ENCODE measurements around the gene KDM4C.

Gene KDM4C

GRCh38 chr9:7148243-7148765 is 390.5 kb downstream of the KDM4C start:
- DNase-seq, result no peak

- DNase-seq, result no peak
Observed at GRCh38 chr9:7149258-7149657, 391.5 kb downstream of the KDM4C start.

GRCh38 chr9:7150153-7150890 is 392.5 kb downstream of the KDM4C start:
- DNase-seq, result no peak

- DNase-seq, result no peak
Observed at GRCh38 chr9:7153134-7153533, 395.4 kb downstream of the KDM4C start.

GRCh38 chr9:7153566-7153965 is 395.8 kb downstream of the KDM4C start:
- no peak for DNase-seq

- no peak for DNase-seq
Observed at GRCh38 chr9:7154003-7154619, 396.3 kb downstream of the KDM4C start.

GRCh38 chr9:7154650-7155049 is 396.9 kb downstream of the KDM4C start:
- DNase-seq, result no peak

- no peak for DNase-seq
Observed at GRCh38 chr9:7161469-7161868, 403.7 kb downstream of the KDM4C start.

GRCh38 chr9:7163932-7164331 is 406.2 kb downstream of the KDM4C start:
- DNase-seq, result no peak

GRCh38 chr9:7164440-7165330 is 406.9 kb downstream of the KDM4C start:
- DNase-seq, result no peak

- DNase-seq, result no peak
Observed at GRCh38 chr9:7165331-7165975, 407.7 kb downstream of the KDM4C start.

- DNase-seq, result no peak
Observed at GRCh38 chr9:7166074-7166473, 408.3 kb downstream of the KDM4C start.

- no peak for DNase-seq
Observed at GRCh38 chr9:7169717-7170389, 412.1 kb downstream of the KDM4C start.

- DNase-seq, result no peak
Observed at GRCh38 chr9:7171396-7172153, 413.8 kb downstream of the KDM4C start.

- no peak for DNase-seq
Observed at GRCh38 chr9:7172154-7173115, 414.7 kb downstream of the KDM4C start.

GRCh38 chr9:7173139-7173538 is 415.4 kb downstream of the KDM4C start:
- DNase-seq, result no peak

- DNase-seq, result no peak
Observed at GRCh38 chr9:7174301-7174700, 416.5 kb downstream of the KDM4C start.

- peak; percentile 14 for DNase-seq
Observed at GRCh38 chr9:7174884-7175283, 417.1 kb downstream of the KDM4C start.

- DNase-seq, result no peak
Observed at GRCh38 chr9:7176561-7176960, 418.8 kb downstream of the KDM4C start.

GRCh38 chr9:7177383-7177782 is 419.6 kb downstream of the KDM4C start:
- no peak for DNase-seq

Data from DMS53 (cell line).